Naive thymus-derived CD8-positive, alpha-beta T cell (primary cell): Measurements from ENCODE around the gene DPEP1. TPM values are rescaled to one million over a fixed set of nuclear protein-coding genes. Genes with fewer than 3 reads are reported as not detected.
"Not testable (repeated sequence)": the region's sequence is repeated elsewhere in the genome, so short reads cannot be mapped to it uniquely, and the experiment has no call there.

Experiments
- ATAC-seq, 2 donors: fragments of 150-1000 bp; cut with Tn5 transposase in 1 of 2; sonication (Bioruptor Pico), chemical (Tn5 transposase) in 1 of 2; 1 replicate in 1 of 2; 2 replicates in 1 of 2; pipeline ENCODE4 v1.10.0; 2021; ENCODE audit warnings: mild to moderate bottlenecking in 2 of 2, moderate library complexity in 2 of 2
- POLR2A ChIA-PET: fragments of 350-600 bp; sonication (Branson Sonifier 250); formaldehyde crosslinking; loops from one replicate; lab custom pipeline; 2021; ENCODE audit warnings: antibody characterized with exemption; lab: Charles Lee
- DNase-seq, 10 donors: peaks; one replicate each; pipeline versions ENCODE4 v3.0.0 to v3.0.0-alpha.2; 2020 to 2022
- H3K27ac Mint-ChIP-seq, 10 donors: one replicate each; pipeline ENCODE4 v1.8.0; 2020 to 2022; ENCODE audit warnings: mild to moderate bottlenecking in 10 of 10, mixed read lengths in 10 of 10, moderate library complexity in 4 of 10, inconsistent platforms in 1 of 10
- H3K27me3 Mint-ChIP-seq, 5 donors: one replicate each; pipeline ENCODE4 v1.8.0; 2021 to 2022; ENCODE audit warnings: mixed read lengths in 5 of 5
- H3K36me3 Mint-ChIP-seq, 3 donors: one replicate each; pipeline ENCODE4 v1.8.0; 2020 to 2022; ENCODE audit warnings: mixed read lengths in 3 of 3, mild to moderate bottlenecking in 2 of 3, inconsistent platforms in 1 of 3
- H3K4me1 Mint-ChIP-seq, 4 donors: one replicate each; pipeline ENCODE4 v1.8.0; 2021 to 2022; ENCODE audit warnings: mixed read lengths in 4 of 4
- H3K4me3 Mint-ChIP-seq, 10 donors: one replicate each; pipeline ENCODE4 v1.8.0; 2020 to 2022; ENCODE audit warnings: mild to moderate bottlenecking in 10 of 10, mixed read lengths in 10 of 10, moderate library complexity in 6 of 10, inconsistent platforms in 1 of 10
- H3K9me3 Mint-ChIP-seq, 9 donors: one replicate each; pipeline ENCODE4 v1.8.0; 2020 to 2022; ENCODE audit warnings: mixed read lengths in 9 of 9, mild to moderate bottlenecking in 3 of 9, inconsistent platforms in 1 of 9, moderate library complexity in 1 of 9
- polyA plus RNA-seq, 3 donors: library from polyadenylated mRNA; unstranded; fragments of 300-500 nt; fragmentation: Illumina TruSeq; gene quantifications; one replicate each; pipeline ENCODE4 v1.2.3, GENCODE V29; 2021
- total RNA-seq, 8 experiments: library from RNA in 2 of 8; stranded (reverse) in 2 of 8; gene quantifications; one replicate each; pipeline ENCODE4 v1.2.3 and lab custom pipeline; 2021 to 2026

DPEP1 gene
- total and polyA plus RNA-seq, 5 experiments from 2014 or later, result not detected

- Mint-ChIP-seq H3K27me3 (peaks cover 0 to 7% (median 0%) of the 10 kb centered on the region in 5 donors), H3K4me3 (no peak overlapping the region), H3K36me3 (no peaks in the 10 kb centered on the region), H3K9me3 (no peaks in the 10 kb centered on the region), H3K4me1 (no peaks in the 10 kb centered on the region), H3K27ac (no peak overlapping the region)
- POLR2A ChIA-PET, result no interaction called here
- ATAC-seq (no peak), DNase-seq (no peak)
These were observed 31.4 kb upstream of the DPEP1 start for GRCh38 chr16:89581861-89582563.

GRCh38 chr16:89582614-89583196, 30.7 kb upstream of the DPEP1 start:
- DNase-seq (no peak), ATAC-seq (no peak)
- POLR2A ChIA-PET, result no interaction called here
- no peak overlapping the region for H3K27ac Mint-ChIP-seq
- H3K27me3 Mint-ChIP-seq, result peaks cover 0 to 2% (median 0%) of the 10 kb centered on the region in 5 donors
- no peaks in the 10 kb centered on the region for H3K36me3 Mint-ChIP-seq
- no peaks in the 10 kb centered on the region for H3K9me3 Mint-ChIP-seq
- H3K4me1 Mint-ChIP-seq, result no peaks in the 10 kb centered on the region
- no peak overlapping the region for H3K4me3 Mint-ChIP-seq

- Mint-ChIP-seq H3K4me3 (no peak overlapping the region), H3K9me3 (no peaks in the 10 kb centered on the region)
- no peak for ATAC-seq
These were observed 30.1 kb upstream of the DPEP1 start for GRCh38 chr16:89583197-89583894.

GRCh38 chr16:89583895-89584644, 29.4 kb upstream of the DPEP1 start:
- no peak overlapping the region for H3K4me3 Mint-ChIP-seq
- ATAC-seq, result no peak
- POLR2A ChIA-PET, result no interaction called here
- H3K4me1 Mint-ChIP-seq, result no peaks in the 10 kb centered on the region
- H3K9me3 Mint-ChIP-seq, result no peaks in the 10 kb centered on the region
- H3K27ac Mint-ChIP-seq, result no peak overlapping the region
- DNase-seq, result no peak
- no peaks in the 10 kb centered on the region for H3K27me3 Mint-ChIP-seq
- no peaks in the 10 kb centered on the region for H3K36me3 Mint-ChIP-seq

More at GRCh38 chr16:89583197-89583894, 30.1 kb upstream of the DPEP1 start:
- Mint-ChIP-seq H3K36me3 (no peaks in the 10 kb centered on the region), H3K27ac (no peak overlapping the region), H3K27me3 (peaks cover 0 to under 1% (median 0%) of the 10 kb centered on the region in 5 donors), H3K4me1 (no peaks in the 10 kb centered on the region)
- DNase-seq, result no peak
- POLR2A ChIA-PET, result no interaction called here

GRCh38 chr16:89584768-89585549, 28.5 kb upstream of the DPEP1 start:
- H3K4me1 Mint-ChIP-seq, result no peaks in the 10 kb centered on the region
- H3K27ac Mint-ChIP-seq, result peak overlapping the region in 1 of 10 donors; percentile 37
- POLR2A ChIA-PET, result no interaction called here
- no peaks in the 10 kb centered on the region for H3K27me3 Mint-ChIP-seq
- DNase-seq, result no peak
- H3K9me3 Mint-ChIP-seq, result no peaks in the 10 kb centered on the region
- no peak for ATAC-seq
- H3K4me3 Mint-ChIP-seq, result no peak overlapping the region
- H3K36me3 Mint-ChIP-seq, result no peaks in the 10 kb centered on the region

- Mint-ChIP-seq H3K4me1 (no peaks in the 10 kb centered on the region), H3K9me3 (no peaks in the 10 kb centered on the region), H3K36me3 (no peaks in the 10 kb centered on the region), H3K4me3 (no peak overlapping the region), H3K27me3 (no peaks in the 10 kb centered on the region), H3K27ac (no peak overlapping the region)
- POLR2A ChIA-PET, result no interaction called here
- no peak for ATAC-seq
- DNase-seq, result no peak
These were observed 27.2 kb upstream of the DPEP1 start for GRCh38 chr16:89586218-89586617.

- no peaks in the 10 kb centered on the region for H3K9me3 Mint-ChIP-seq
- POLR2A ChIA-PET, result no interaction called here
- ATAC-seq (no peak), DNase-seq (peak in 1 of 10 donors; percentile 45)
- H3K27me3 Mint-ChIP-seq, result no peaks in the 10 kb centered on the region
- H3K4me1 Mint-ChIP-seq, result no peaks in the 10 kb centered on the region
- no peak overlapping the region for H3K27ac Mint-ChIP-seq
- no peak overlapping the region for H3K4me3 Mint-ChIP-seq
- no peaks in the 10 kb centered on the region for H3K36me3 Mint-ChIP-seq
These were observed 26.6 kb upstream of the DPEP1 start for GRCh38 chr16:89586853-89587252.

- H3K9me3 Mint-ChIP-seq, H3K36me3 Mint-ChIP-seq, H3K27me3 Mint-ChIP-seq, DNase-seq, POLR2A ChIA-PET, H3K4me3 Mint-ChIP-seq, ATAC-seq, H3K27ac Mint-ChIP-seq, H3K4me1 Mint-ChIP-seq: not testable (repeated sequence)
These were observed 25.8 kb upstream of the DPEP1 start for GRCh38 chr16:89587676-89588075.

- POLR2A ChIA-PET, result no interaction called here
- peaks cover 1 to 5% (median 2%) of the 10 kb centered on the region in 4 donors for H3K4me1 Mint-ChIP-seq
- no peaks in the 10 kb centered on the region for H3K27me3 Mint-ChIP-seq
- H3K27ac Mint-ChIP-seq, result no peak overlapping the region
- DNase-seq, result no peak
- no peaks in the 10 kb centered on the region for H3K36me3 Mint-ChIP-seq
- H3K9me3 Mint-ChIP-seq, result no peaks in the 10 kb centered on the region
- no peak for ATAC-seq
- no peak overlapping the region for H3K4me3 Mint-ChIP-seq
These were observed 24.9 kb upstream of the DPEP1 start for GRCh38 chr16:89588413-89589109.

- peaks cover 3 to 12% (median 7%) of the 10 kb centered on the region in 4 donors for H3K4me1 Mint-ChIP-seq
- POLR2A ChIA-PET, result no interaction called here
These were observed 24.1 kb upstream of the DPEP1 start for GRCh38 chr16:89589241-89589926.

GRCh38 chr16:89593841-89594240, 19.6 kb upstream of the DPEP1 start:
- H3K36me3 Mint-ChIP-seq, result no peaks in the 10 kb centered on the region
- H3K9me3 Mint-ChIP-seq, result no peaks in the 10 kb centered on the region
- H3K27ac Mint-ChIP-seq, result peak overlapping the region in 8 of 10 donors; percentile 16 to 73 (median 66)
- peak; percentile 87 to 97 for ATAC-seq
- peak in 7 of 10 donors; percentile 22 to 64 (median 42) for DNase-seq
- H3K27me3 Mint-ChIP-seq, result no peaks in the 10 kb centered on the region
- peaks cover 3 to 14% (median 8%) of the 10 kb centered on the region in 4 donors for H3K4me1 Mint-ChIP-seq
- POLR2A ChIA-PET, result no interaction called here
- peak overlapping the region in 6 of 10 donors; percentile 12 to 64 (median 48) for H3K4me3 Mint-ChIP-seq

More at GRCh38 chr16:89589241-89589926, 24.1 kb upstream of the DPEP1 start:
- Mint-ChIP-seq H3K27ac (no peak overlapping the region), H3K4me3 (no peak overlapping the region), H3K36me3 (no peaks in the 10 kb centered on the region), H3K27me3 (no peaks in the 10 kb centered on the region), H3K9me3 (no peaks in the 10 kb centered on the region)
- DNase-seq, result no peak
- ATAC-seq, result no peak
